ENCODE measurements around the gene C6orf52. TPM values are rescaled to one million over a fixed set of nuclear protein-coding genes. Genes with fewer than 3 reads are reported as not detected.
A peak's percentile ranks its signal among the peaks of the same experiment; 100 is the strongest.

Gene C6orf52
- total and polyA plus RNA-seq, 2 of the 13 experiments (the other 11 are each of a cell fraction or from before 2014, with no cell fraction given), result 0.50 to 0.53 TPM

DNA sequence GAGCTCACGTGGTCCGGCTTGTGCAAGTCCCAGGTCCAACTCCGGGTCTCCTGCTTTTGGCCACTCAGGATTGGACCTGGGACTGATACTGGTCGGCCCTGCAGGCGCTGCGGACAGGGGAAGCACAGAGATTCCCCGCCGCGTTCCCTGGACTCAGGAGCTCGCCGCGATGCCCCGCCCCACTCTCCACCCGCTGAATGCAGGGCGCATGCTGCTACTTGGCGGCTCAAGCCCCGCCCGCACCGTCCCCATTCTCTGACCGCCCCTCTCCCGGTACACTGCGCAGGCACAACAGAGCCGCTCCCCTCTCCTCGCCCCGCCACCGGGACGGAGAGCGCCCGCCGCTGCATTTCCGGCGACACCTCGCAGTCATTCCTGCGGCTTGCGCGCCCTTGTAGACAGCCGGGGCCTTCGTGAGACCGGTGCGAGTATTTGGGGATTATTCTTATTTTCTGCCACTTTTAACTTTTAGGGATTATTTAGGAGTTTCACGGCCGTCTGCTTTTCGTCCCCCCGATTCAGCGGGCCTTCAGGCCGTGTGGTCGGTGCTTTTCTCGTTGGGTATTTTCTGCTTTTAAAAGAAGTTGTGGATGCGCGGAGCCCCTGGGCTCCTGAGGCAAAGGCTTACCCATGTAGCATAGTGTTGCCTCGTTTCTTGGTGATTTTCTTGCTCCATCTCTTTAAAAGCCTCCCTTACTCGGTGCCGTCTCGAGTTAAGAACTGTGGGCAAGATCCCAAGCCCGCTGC is 28.6 kb upstream of the C6orf52 start, which contains the start of gene TMEM14C (continued):
- TF ChIP-seq, protein P1, sequence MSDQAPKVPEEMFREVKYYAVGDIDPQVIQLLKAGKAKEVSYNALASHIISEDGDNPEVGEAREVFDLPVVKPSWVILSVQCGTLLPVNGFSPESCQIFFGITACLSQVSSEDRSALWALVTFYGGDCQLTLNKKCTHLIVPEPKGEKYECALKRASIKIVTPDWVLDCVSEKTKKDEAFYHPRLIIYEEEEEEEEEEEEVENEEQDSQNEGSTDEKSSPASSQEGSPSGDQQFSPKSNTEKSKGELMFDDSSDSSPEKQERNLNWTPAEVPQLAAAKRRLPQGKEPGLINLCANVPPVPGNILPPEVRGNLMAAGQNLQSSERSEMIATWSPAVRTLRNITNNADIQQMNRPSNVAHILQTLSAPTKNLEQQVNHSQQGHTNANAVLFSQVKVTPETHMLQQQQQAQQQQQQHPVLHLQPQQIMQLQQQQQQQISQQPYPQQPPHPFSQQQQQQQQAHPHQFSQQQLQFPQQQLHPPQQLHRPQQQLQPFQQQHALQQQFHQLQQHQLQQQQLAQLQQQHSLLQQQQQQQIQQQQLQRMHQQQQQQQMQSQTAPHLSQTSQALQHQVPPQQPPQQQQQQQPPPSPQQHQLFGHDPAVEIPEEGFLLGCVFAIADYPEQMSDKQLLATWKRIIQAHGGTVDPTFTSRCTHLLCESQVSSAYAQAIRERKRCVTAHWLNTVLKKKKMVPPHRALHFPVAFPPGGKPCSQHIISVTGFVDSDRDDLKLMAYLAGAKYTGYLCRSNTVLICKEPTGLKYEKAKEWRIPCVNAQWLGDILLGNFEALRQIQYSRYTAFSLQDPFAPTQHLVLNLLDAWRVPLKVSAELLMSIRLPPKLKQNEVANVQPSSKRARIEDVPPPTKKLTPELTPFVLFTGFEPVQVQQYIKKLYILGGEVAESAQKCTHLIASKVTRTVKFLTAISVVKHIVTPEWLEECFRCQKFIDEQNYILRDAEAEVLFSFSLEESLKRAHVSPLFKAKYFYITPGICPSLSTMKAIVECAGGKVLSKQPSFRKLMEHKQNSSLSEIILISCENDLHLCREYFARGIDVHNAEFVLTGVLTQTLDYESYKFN (CRISPR knock-in tag; conservative IDR thresholded peaks at IDR 0.05), result peak; percentile 89
- TF ChIP-seq NPAS2 (CRISPR knock-in tag; IDR thresholded peaks at IDR 0.05; ENCODE audit: borderline replicate concordance), result 0 out of 2 replicates have a peak, but pooled peaks have one; percentile 90
- TF ChIP-seq DNMT3B (CRISPR knock-in tag; conservative IDR thresholded peaks at IDR 0.05), result peak; percentile 67; the same call in 1 of the 2 replicates
- TF ChIP-seq, protein P2, sequence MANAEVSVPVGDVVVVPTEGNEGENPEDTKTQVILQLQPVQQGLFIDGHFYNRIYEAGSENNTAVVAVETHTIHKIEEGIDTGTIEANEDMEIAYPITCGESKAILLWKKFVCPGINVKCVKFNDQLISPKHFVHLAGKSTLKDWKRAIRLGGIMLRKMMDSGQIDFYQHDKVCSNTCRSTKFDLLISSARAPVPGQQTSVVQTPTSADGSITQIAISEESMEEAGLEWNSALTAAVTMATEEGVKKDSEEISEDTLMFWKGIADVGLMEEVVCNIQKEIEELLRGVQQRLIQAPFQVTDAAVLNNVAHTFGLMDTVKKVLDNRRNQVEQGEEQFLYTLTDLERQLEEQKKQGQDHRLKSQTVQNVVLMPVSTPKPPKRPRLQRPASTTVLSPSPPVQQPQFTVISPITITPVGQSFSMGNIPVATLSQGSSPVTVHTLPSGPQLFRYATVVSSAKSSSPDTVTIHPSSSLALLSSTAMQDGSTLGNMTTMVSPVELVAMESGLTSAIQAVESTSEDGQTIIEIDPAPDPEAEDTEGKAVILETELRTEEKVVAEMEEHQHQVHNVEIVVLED (CRISPR knock-in tag; IDR thresholded peaks at IDR 0.05; ENCODE audit: borderline replicate concordance), result peak; percentile 88
- peak; percentile 83 for TF ChIP-seq RFXANK (CRISPR knock-in tag; IDR thresholded peaks at IDR 0.05)
- TF ChIP-seq ZBTB4 (CRISPR knock-in tag; IDR thresholded peaks at IDR 0.05; ENCODE audit: borderline replicate concordance), result peak; percentile 72; the same call in 1 of the 2 replicates
- peak; percentile 94 for TF ChIP-seq RBM39 (IDR thresholded peaks at IDR 0.05; ENCODE audit: low read depth, low read length, poor library complexity, severe bottlenecking)
- TF ChIP-seq MATR3 (CRISPR knock-in tag; IDR thresholded peaks at IDR 0.05), result no peak
- no peak for TF ChIP-seq ZNF562 (CRISPR knock-in tag; IDR thresholded peaks at IDR 0.05; ENCODE audit: borderline replicate concordance)
- 0 out of 2 replicates have a peak, but pooled peaks have one; percentile 57 for TF ChIP-seq ZKSCAN5 (CRISPR knock-in tag; IDR thresholded peaks at IDR 0.05)
- TF ChIP-seq NCOA5 (CRISPR knock-in tag; IDR thresholded peaks at IDR 0.05), result no peak
- peak; percentile 66 for TF ChIP-seq SRY (CRISPR knock-in tag; IDR thresholded peaks at IDR 0.05)
- TF ChIP-seq FOXC1 (CRISPR knock-in tag; IDR thresholded peaks at IDR 0.05; ENCODE audit: borderline replicate concordance), result peak; percentile 91
- peak; percentile 92 for TF ChIP-seq TEAD3 (CRISPR knock-in tag; optimal IDR thresholded peaks at IDR 0.05; ENCODE audit: borderline replicate concordance)
- TF ChIP-seq, protein P3, sequence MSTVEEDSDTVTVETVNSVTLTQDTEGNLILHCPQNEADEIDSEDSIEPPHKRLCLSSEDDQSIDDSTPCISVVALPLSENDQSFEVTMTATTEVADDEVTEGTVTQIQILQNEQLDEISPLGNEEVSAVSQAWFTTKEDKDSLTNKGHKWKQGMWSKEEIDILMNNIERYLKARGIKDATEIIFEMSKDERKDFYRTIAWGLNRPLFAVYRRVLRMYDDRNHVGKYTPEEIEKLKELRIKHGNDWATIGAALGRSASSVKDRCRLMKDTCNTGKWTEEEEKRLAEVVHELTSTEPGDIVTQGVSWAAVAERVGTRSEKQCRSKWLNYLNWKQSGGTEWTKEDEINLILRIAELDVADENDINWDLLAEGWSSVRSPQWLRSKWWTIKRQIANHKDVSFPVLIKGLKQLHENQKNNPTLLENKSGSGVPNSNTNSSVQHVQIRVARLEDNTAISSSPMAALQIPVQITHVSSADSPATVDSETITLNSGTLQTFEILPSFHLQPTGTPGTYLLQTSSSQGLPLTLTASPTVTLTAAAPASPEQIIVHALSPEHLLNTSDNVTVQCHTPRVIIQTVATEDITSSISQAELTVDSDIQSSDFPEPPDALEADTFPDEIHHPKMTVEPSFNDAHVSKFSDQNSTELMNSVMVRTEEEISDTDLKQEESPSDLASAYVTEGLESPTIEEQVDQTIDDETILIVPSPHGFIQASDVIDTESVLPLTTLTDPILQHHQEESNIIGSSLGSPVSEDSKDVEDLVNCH (CRISPR knock-in tag; IDR thresholded peaks at IDR 0.05), result no peak; the same call in none of the 2 replicates
- peak; percentile 92 for TF ChIP-seq CBX1 (IDR thresholded peaks at IDR 0.05; ENCODE audit: low read depth)
- TF ChIP-seq MYC (CRISPR knock-in tag; IDR thresholded peaks at IDR 0.05; ENCODE audit: borderline replicate concordance), result peak; percentile 96
- TF ChIP-seq MXI1 (IDR thresholded peaks at IDR 0.05; ENCODE audit: borderline replicate concordance, low read depth, low read length), result peak; percentile 95; the same call in 2 of the 3 replicates
